ENCODE results near the gene PRKCB.

The PRKCB gene

GRCh38 chr16:24191876-24192402, 356.2 kb downstream of the PRKCB start:
- Histone ChIP-seq H3K36me3 (replicated peaks; ENCODE audit: low read depth, low read length) (no peaks in the 10 kb centered on the region), H3K27ac (ENCODE audit: low read length) (no peak overlapping the region), H4K20me1 (ENCODE audit: insufficient read depth, low read length) (no peaks in the 10 kb centered on the region), H3K79me2 (ENCODE audit: low read length) (no peaks in the 10 kb centered on the region), H3K27me3 (ENCODE audit: low read depth, low read length) (peaks cover 23% of the 10 kb centered on the region), H3K4me1 (ENCODE audit: low read length) (no peaks in the 10 kb centered on the region), H3K4me3 (ENCODE audit: low read length) (no peak overlapping the region), H3K4me2 (ENCODE audit: low read length) (no peak overlapping the region), H3K9ac (ENCODE audit: low read length) (no peak overlapping the region), H3K9me3 (ENCODE audit: insufficient read depth, low read length) (no peaks in the 10 kb centered on the region), H2AFZ (ENCODE audit: low read depth, low read length) (no peak overlapping the region)
- no peak for TF ChIP-seq CTCF (IDR thresholded peaks at IDR 0.05; ENCODE audit: low read depth, low read length)
- TF ChIP-seq EZH2phosphoT487 (IDR thresholded peaks at IDR 0.05; ENCODE audit: low read depth), result no peak

DNA sequence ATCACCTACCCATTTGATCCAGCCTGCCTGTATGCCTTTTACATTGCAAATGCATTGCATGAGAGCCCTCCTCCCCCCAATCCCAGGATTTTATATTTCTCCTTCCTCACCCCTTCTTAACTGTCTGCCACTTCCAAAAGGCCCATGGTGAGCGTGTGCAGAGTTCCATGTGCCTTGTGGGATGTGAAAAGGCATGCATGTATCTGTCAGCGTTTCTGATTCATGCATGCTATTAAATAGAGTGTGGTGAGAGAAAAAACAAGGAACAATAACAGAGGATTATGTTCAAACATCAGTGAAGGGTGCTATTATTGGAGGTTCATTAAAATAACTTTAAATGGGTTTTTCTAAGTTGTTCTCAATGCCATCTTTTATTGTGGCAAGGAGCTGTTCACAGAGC, 359.4 kb downstream of the PRKCB start:
- H3K4me1 ChIP-seq (ENCODE audit: low read length), result no peaks in the 10 kb centered on the region
- no peaks in the 10 kb centered on the region for H4K20me1 ChIP-seq (ENCODE audit: insufficient read depth, low read length)
- H3K9me3 ChIP-seq (ENCODE audit: insufficient read depth, low read length), result no peaks in the 10 kb centered on the region
- no peaks in the 10 kb centered on the region for H3K36me3 ChIP-seq (replicated peaks; ENCODE audit: low read depth, low read length)
- TF ChIP-seq CTCF (IDR thresholded peaks at IDR 0.05; ENCODE audit: low read depth, low read length) (no peak), EZH2phosphoT487 (IDR thresholded peaks at IDR 0.05; ENCODE audit: low read depth) (no peak)
- H3K9ac ChIP-seq (ENCODE audit: low read length), result no peak overlapping the region
- no peaks in the 10 kb centered on the region for H3K79me2 ChIP-seq (ENCODE audit: low read length)
- no peak overlapping the region for H3K4me2 ChIP-seq (ENCODE audit: low read length)
- no peak overlapping the region for H3K4me3 ChIP-seq (ENCODE audit: low read length)
- H2AFZ ChIP-seq (ENCODE audit: low read depth, low read length), result no peak overlapping the region
- no peak overlapping the region for H3K27ac ChIP-seq (ENCODE audit: low read length)
- H3K27me3 ChIP-seq (ENCODE audit: low read depth, low read length), result peaks cover 32% of the 10 kb centered on the region

GRCh38 chr16:24198807-24199533, 363.2 kb downstream of the PRKCB start:
- Histone ChIP-seq H3K9ac (ENCODE audit: low read length) (no peak overlapping the region), H2AFZ (ENCODE audit: low read depth, low read length) (no peak overlapping the region), H4K20me1 (ENCODE audit: insufficient read depth, low read length) (no peaks in the 10 kb centered on the region), H3K27ac (ENCODE audit: low read length) (no peak overlapping the region), H3K4me2 (ENCODE audit: low read length) (no peak overlapping the region), H3K36me3 (replicated peaks; ENCODE audit: low read depth, low read length) (no peaks in the 10 kb centered on the region), H3K79me2 (ENCODE audit: low read length) (no peaks in the 10 kb centered on the region), H3K4me1 (ENCODE audit: low read length) (no peaks in the 10 kb centered on the region), H3K27me3 (ENCODE audit: low read depth, low read length) (peaks cover 26% of the 10 kb centered on the region), H3K4me3 (ENCODE audit: low read length) (no peak overlapping the region), H3K9me3 (ENCODE audit: insufficient read depth, low read length) (no peaks in the 10 kb centered on the region)
- TF ChIP-seq CTCF (IDR thresholded peaks at IDR 0.05; ENCODE audit: low read depth, low read length), result no peak
- TF ChIP-seq EZH2phosphoT487 (IDR thresholded peaks at IDR 0.05; ENCODE audit: low read depth), result no peak

DNA sequence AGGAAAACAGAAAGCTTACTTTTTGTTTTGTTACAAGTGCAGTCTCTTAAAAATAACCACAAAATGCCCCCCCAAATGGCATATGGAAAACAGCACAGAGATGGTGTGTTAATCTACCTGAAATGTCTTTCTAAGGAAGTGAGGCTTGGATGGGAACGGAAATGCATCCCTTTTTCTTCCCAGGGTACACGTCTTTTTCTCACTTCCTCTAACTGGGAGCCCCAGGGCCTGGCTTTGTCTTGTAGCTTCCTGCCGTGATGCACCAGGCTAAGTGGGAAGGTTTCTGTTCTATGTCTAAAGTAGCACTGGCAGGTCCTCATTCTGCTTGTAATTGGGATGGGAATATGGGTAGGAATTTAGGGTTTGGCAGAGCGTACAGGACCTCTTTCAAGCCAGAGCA, 367.9 kb downstream of the PRKCB start:
- TF ChIP-seq EZH2phosphoT487 (IDR thresholded peaks at IDR 0.05; ENCODE audit: low read depth), result no peak
- no peak for TF ChIP-seq CTCF (IDR thresholded peaks at IDR 0.05; ENCODE audit: low read depth, low read length)
- no peaks in the 10 kb centered on the region for H3K36me3 ChIP-seq (replicated peaks; ENCODE audit: low read depth, low read length)

More for the DNA sequence above, 367.9 kb downstream of the PRKCB start:
- no peak overlapping the region for H3K4me2 ChIP-seq (ENCODE audit: low read length)
- H3K9me3 ChIP-seq (ENCODE audit: insufficient read depth, low read length), result no peaks in the 10 kb centered on the region
- H3K4me1 ChIP-seq (ENCODE audit: low read length), result no peaks in the 10 kb centered on the region
- H3K79me2 ChIP-seq (ENCODE audit: low read length), result no peaks in the 10 kb centered on the region
- no peaks in the 10 kb centered on the region for H4K20me1 ChIP-seq (ENCODE audit: insufficient read depth, low read length)
- H3K9ac ChIP-seq (ENCODE audit: low read length), result no peak overlapping the region
- no peak overlapping the region for H2AFZ ChIP-seq (ENCODE audit: low read depth, low read length)
- no peak overlapping the region for H3K4me3 ChIP-seq (ENCODE audit: low read length)
- H3K27ac ChIP-seq (ENCODE audit: low read length), result no peak overlapping the region
- H3K27me3 ChIP-seq (ENCODE audit: low read depth, low read length), result peaks cover 21% of the 10 kb centered on the region

Measured in OCI-LY3 (cell line).